ENCODE results near the gene UCN2.
"Not testable (repeated sequence)": the region's sequence is repeated elsewhere in the genome, so short reads cannot be mapped to it uniquely, and the experiment has no call there.

The UCN2 gene

GRCh38 chr3:48556796-48557626, 6.6 kb downstream of the UCN2 start, which contains the start of gene PFKFB4:
Gene PFKFB4 (minus strand): TSS chr3:48556803. CDS start chr3:48556777, 26 bp downstream.
- peak within 1 kb of the TSS; percentile 78 for H3K9ac ChIP-seq (ENCODE audit: low read length)
- no peaks in the 10 kb centered on the region for H3K36me3 ChIP-seq (ENCODE audit: control insufficient read depth, insufficient read depth, low read length, severe bottlenecking)
- DNase-seq (ENCODE audit: low read depth), result peak; percentile 99
- peak within 1 kb of the TSS; percentile 84 for H3K4me3 ChIP-seq (ENCODE audit: low read length)
- no peaks in the 10 kb centered on the region for H3K27me3 ChIP-seq (replicated peaks; ENCODE audit: control insufficient read depth, insufficient read depth, low read length)
- peaks cover 18% of the 10 kb centered on the region for H3K4me1 ChIP-seq (ENCODE audit: control insufficient read depth, insufficient read depth, low read length)
- H3K9me3 ChIP-seq (ENCODE audit: control insufficient read depth, low read length), result no peaks in the 10 kb centered on the region

GRCh38 chr3:48555949-48556795, 7.4 kb downstream of the UCN2 start:
- no peaks in the 10 kb centered on the region for H3K36me3 ChIP-seq (ENCODE audit: control insufficient read depth, insufficient read depth, low read length, severe bottlenecking)
- H3K9me3 ChIP-seq (ENCODE audit: control insufficient read depth, low read length), result no peaks in the 10 kb centered on the region
- H3K27me3 ChIP-seq (replicated peaks; ENCODE audit: control insufficient read depth, insufficient read depth, low read length), result no peaks in the 10 kb centered on the region
- H3K4me1 ChIP-seq (ENCODE audit: control insufficient read depth, insufficient read depth, low read length), result peaks cover 18% of the 10 kb centered on the region
- peak overlapping the region; percentile 75 for H3K4me3 ChIP-seq (ENCODE audit: low read length)
- peak overlapping the region; percentile 72 for H3K9ac ChIP-seq (ENCODE audit: low read length)
- DNase-seq (ENCODE audit: low read depth), result no peak

GRCh38 chr3:48555231-48555948, 8.2 kb downstream of the UCN2 start:
- Histone ChIP-seq H3K9me3 (ENCODE audit: control insufficient read depth, low read length) (no peaks in the 10 kb centered on the region), H3K4me3 (ENCODE audit: low read length) (no peak overlapping the region), H3K9ac (ENCODE audit: low read length) (no peak overlapping the region), H3K4me1 (ENCODE audit: control insufficient read depth, insufficient read depth, low read length) (peaks cover 13% of the 10 kb centered on the region), H3K36me3 (ENCODE audit: control insufficient read depth, insufficient read depth, low read length, severe bottlenecking) (no peaks in the 10 kb centered on the region), H3K27me3 (replicated peaks; ENCODE audit: control insufficient read depth, insufficient read depth, low read length) (no peaks in the 10 kb centered on the region)
- DNase-seq (ENCODE audit: low read depth), result peak; percentile 11

GRCh38 chr3:48553886-48554845, 9.4 kb downstream of the UCN2 start:
- no peaks in the 10 kb centered on the region for H3K36me3 ChIP-seq (ENCODE audit: control insufficient read depth, insufficient read depth, low read length, severe bottlenecking)
- no peak overlapping the region for H3K4me3 ChIP-seq (ENCODE audit: low read length)
- peaks cover 8% of the 10 kb centered on the region for H3K4me1 ChIP-seq (ENCODE audit: control insufficient read depth, insufficient read depth, low read length)
- no peak for DNase-seq (ENCODE audit: low read depth)
- no peaks in the 10 kb centered on the region for H3K9me3 ChIP-seq (ENCODE audit: control insufficient read depth, low read length)
- H3K9ac ChIP-seq (ENCODE audit: low read length), result no peak overlapping the region
- H3K27me3 ChIP-seq (replicated peaks; ENCODE audit: control insufficient read depth, insufficient read depth, low read length), result no peaks in the 10 kb centered on the region

- no peaks in the 10 kb centered on the region for H3K27me3 ChIP-seq (replicated peaks; ENCODE audit: control insufficient read depth, insufficient read depth, low read length)
- no peaks in the 10 kb centered on the region for H3K36me3 ChIP-seq (ENCODE audit: control insufficient read depth, insufficient read depth, low read length, severe bottlenecking)
- peaks cover 8% of the 10 kb centered on the region for H3K4me1 ChIP-seq (ENCODE audit: control insufficient read depth, insufficient read depth, low read length)
- H3K4me3 ChIP-seq (ENCODE audit: low read length), result no peak overlapping the region
- no peak overlapping the region for H3K9ac ChIP-seq (ENCODE audit: low read length)
- no peak for DNase-seq (ENCODE audit: low read depth)
- no peaks in the 10 kb centered on the region for H3K9me3 ChIP-seq (ENCODE audit: control insufficient read depth, low read length)
Observed at GRCh38 chr3:48553361-48553760, 10.2 kb downstream of the UCN2 start.

GRCh38 chr3:48552111-48552951, 11.2 kb downstream of the UCN2 start:
- peaks cover 4% of the 10 kb centered on the region for H3K4me1 ChIP-seq (ENCODE audit: control insufficient read depth, insufficient read depth, low read length)
- no peak for DNase-seq (ENCODE audit: low read depth)
- H3K9me3 ChIP-seq (ENCODE audit: control insufficient read depth, low read length), result no peaks in the 10 kb centered on the region
- no peaks in the 10 kb centered on the region for H3K36me3 ChIP-seq (ENCODE audit: control insufficient read depth, insufficient read depth, low read length, severe bottlenecking)
- H3K9ac ChIP-seq (ENCODE audit: low read length), result no peak overlapping the region
- no peak overlapping the region for H3K4me3 ChIP-seq (ENCODE audit: low read length)
- no peaks in the 10 kb centered on the region for H3K27me3 ChIP-seq (replicated peaks; ENCODE audit: control insufficient read depth, insufficient read depth, low read length)

GRCh38 chr3:48551651-48552050, 11.9 kb downstream of the UCN2 start:
- H3K9ac ChIP-seq (ENCODE audit: low read length); H3K4me1 ChIP-seq (ENCODE audit: control insufficient read depth, insufficient read depth, low read length); H3K36me3 ChIP-seq (ENCODE audit: control insufficient read depth, insufficient read depth, low read length, severe bottlenecking); DNase-seq (ENCODE audit: low read depth); H3K27me3 ChIP-seq (replicated peaks; ENCODE audit: control insufficient read depth, insufficient read depth, low read length); H3K9me3 ChIP-seq (ENCODE audit: control insufficient read depth, low read length); H3K4me3 ChIP-seq (ENCODE audit: low read length): not testable (repeated sequence)

- Histone ChIP-seq H3K4me1 (ENCODE audit: control insufficient read depth, insufficient read depth, low read length) (no peaks in the 10 kb centered on the region), H3K36me3 (ENCODE audit: control insufficient read depth, insufficient read depth, low read length, severe bottlenecking) (no peaks in the 10 kb centered on the region), H3K27me3 (replicated peaks; ENCODE audit: control insufficient read depth, insufficient read depth, low read length) (no peaks in the 10 kb centered on the region), H3K9me3 (ENCODE audit: control insufficient read depth, low read length) (no peaks in the 10 kb centered on the region), H3K4me3 (ENCODE audit: low read length) (no peak overlapping the region), H3K9ac (ENCODE audit: low read length) (no peak overlapping the region)
- peak; percentile 91 for DNase-seq (ENCODE audit: low read depth)
Observed at GRCh38 chr3:48548729-48549705, 14.6 kb downstream of the UCN2 start.

- no peak for DNase-seq (ENCODE audit: low read depth)
- Histone ChIP-seq H3K4me3 (ENCODE audit: low read length) (no peak overlapping the region), H3K9ac (ENCODE audit: low read length) (no peak overlapping the region), H3K4me1 (ENCODE audit: control insufficient read depth, insufficient read depth, low read length) (no peaks in the 10 kb centered on the region), H3K9me3 (ENCODE audit: control insufficient read depth, low read length) (no peaks in the 10 kb centered on the region), H3K27me3 (replicated peaks; ENCODE audit: control insufficient read depth, insufficient read depth, low read length) (no peaks in the 10 kb centered on the region), H3K36me3 (ENCODE audit: control insufficient read depth, insufficient read depth, low read length, severe bottlenecking) (no peaks in the 10 kb centered on the region)
Observed at GRCh38 chr3:48548126-48548525, 15.5 kb downstream of the UCN2 start.

Measured in adipocyte (in vitro differentiated cells).